IgD-negative memory B cell (primary cell): ENCODE data around the gene ADAMTSL1. TPM values are rescaled to one million over a fixed set of nuclear protein-coding genes. Genes with fewer than 3 reads are reported as not detected.

ENCODE experiments used
- H3K27ac Mint-ChIP-seq, 3 donors: one replicate each; pipeline ENCODE4 v1.8.0; 2020 to 2022; ENCODE audit warnings: mild to moderate bottlenecking in 3 of 3, mixed read lengths in 3 of 3, moderate library complexity in 1 of 3
- H3K27me3 Mint-ChIP-seq: one replicate; pipeline ENCODE4 v1.8.0; 2021; ENCODE audit warnings: mixed read lengths
- H3K36me3 Mint-ChIP-seq: one replicate; pipeline ENCODE4 v1.8.0; 2020; ENCODE audit warnings: mild to moderate bottlenecking, mixed read lengths
- H3K4me1 Mint-ChIP-seq, 3 donors: one replicate each; pipeline ENCODE4 v1.8.0; 2020 to 2022; ENCODE audit warnings: mixed read lengths in 3 of 3, mild to moderate bottlenecking in 1 of 3
- H3K4me3 Mint-ChIP-seq, 4 donors: one replicate each; pipeline ENCODE4 v1.8.0; 2020 to 2022; ENCODE audit warnings: mild to moderate bottlenecking in 4 of 4, mixed read lengths in 4 of 4, moderate library complexity in 3 of 4
- H3K9me3 Mint-ChIP-seq, 3 donors: one replicate each; pipeline ENCODE4 v1.8.0; 2020 to 2021; ENCODE audit warnings: mixed read lengths in 3 of 3, mild to moderate bottlenecking in 1 of 3
- polyA plus RNA-seq: library from polyadenylated mRNA; unstranded; fragments of 300-500 nt; fragmentation: Illumina TruSeq; gene quantifications from one replicate; pipeline ENCODE4 v1.2.3, GENCODE V29; 2021

Gene ADAMTSL1
- polyA plus RNA-seq, 1 donor from 2014 or later: not detected

DNA sequence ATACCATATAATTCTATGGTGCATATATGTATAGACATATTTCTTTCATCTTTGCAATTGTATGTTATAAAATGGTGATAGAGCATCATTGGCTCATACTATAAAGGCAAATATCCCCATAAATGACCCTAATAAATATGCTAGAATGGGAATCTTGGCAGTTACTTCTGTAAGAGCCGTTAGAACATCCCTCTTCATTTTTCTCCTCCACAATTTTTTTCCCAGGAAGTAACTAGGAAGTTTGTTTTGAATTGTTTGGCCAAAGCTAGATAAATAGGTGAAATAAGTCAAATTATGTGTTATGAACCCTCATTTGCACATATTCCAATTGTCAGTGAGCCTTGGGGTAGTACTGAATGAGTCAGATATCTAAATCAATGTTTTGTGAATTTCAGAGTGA lies 209.9 kb downstream of the ADAMTSL1 start:
- Mint-ChIP-seq H3K4me3 (no peak overlapping the region), H3K27ac (no peak overlapping the region), H3K4me1 (no peaks in the 10 kb centered on the region), H3K36me3 (no peaks in the 10 kb centered on the region), H3K9me3 (peaks cover 0 to 1% (median 0%) of the 10 kb centered on the region in 3 donors), H3K27me3 (no peaks in the 10 kb centered on the region)

DNA sequence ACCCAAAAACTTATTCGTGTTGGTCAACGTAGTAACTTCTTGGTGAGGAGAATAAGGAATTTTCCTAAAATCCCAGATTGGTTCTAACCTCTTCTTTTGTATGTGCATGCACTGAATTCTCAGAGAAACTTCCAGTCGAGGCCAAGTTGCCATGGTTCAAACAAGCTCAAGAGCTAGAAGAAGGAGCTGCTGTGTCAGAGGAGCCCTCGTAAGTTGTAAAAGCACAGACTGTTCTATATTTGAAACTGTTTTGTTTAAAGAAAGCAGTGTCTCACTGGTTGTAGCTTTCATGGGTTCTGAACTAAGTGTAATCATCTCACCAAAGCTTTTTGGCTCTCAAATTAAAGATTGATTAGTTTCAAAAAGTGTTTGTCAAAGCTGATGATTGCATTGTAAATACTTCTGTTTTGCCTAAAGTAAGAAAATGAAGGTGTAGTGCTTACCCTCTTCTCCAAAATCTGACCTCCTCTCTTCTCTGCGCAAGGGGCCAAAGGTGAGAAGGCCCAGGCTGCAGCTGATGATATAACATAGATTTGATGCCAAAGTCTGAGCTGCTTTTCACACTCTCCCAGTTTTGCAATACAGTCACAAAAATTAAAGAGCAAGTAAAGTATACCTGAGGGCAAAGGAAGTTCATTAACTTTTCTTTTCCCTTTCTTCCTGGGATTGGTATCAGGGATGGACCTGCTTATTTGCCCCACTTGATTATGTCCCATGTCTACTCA lies 210.8 kb downstream of the ADAMTSL1 start:
- H3K27ac Mint-ChIP-seq: no peak overlapping the region
- no peaks in the 10 kb centered on the region for H3K4me1 Mint-ChIP-seq
- H3K27me3 Mint-ChIP-seq: no peaks in the 10 kb centered on the region
- H3K9me3 Mint-ChIP-seq: peaks cover 0 to 1% (median 0%) of the 10 kb centered on the region in 3 donors
- H3K36me3 Mint-ChIP-seq: no peaks in the 10 kb centered on the region
- H3K4me3 Mint-ChIP-seq: no peak overlapping the region

- Mint-ChIP-seq H3K4me1 (no peaks in the 10 kb centered on the region), H3K4me3 (no peak overlapping the region), H3K27ac (no peak overlapping the region), H3K9me3 (peaks cover 0 to 3% (median 2%) of the 10 kb centered on the region in 3 donors), H3K27me3 (no peaks in the 10 kb centered on the region), H3K36me3 (no peaks in the 10 kb centered on the region)
Measured at GRCh38 chr9:18688581-18689565, 214.9 kb downstream of the ADAMTSL1 start.

- Mint-ChIP-seq H3K27me3 (no peaks in the 10 kb centered on the region), H3K27ac (no peak overlapping the region), H3K4me3 (no peak overlapping the region), H3K9me3 (peaks cover 0 to 3% (median 2%) of the 10 kb centered on the region in 3 donors), H3K36me3 (no peaks in the 10 kb centered on the region), H3K4me1 (no peaks in the 10 kb centered on the region)
Measured at GRCh38 chr9:18689921-18690320, 216.0 kb downstream of the ADAMTSL1 start.

- Mint-ChIP-seq H3K4me3 (no peak overlapping the region), H3K4me1 (no peaks in the 10 kb centered on the region)
Measured at GRCh38 chr9:18692268-18692667, 218.3 kb downstream of the ADAMTSL1 start.

DNA sequence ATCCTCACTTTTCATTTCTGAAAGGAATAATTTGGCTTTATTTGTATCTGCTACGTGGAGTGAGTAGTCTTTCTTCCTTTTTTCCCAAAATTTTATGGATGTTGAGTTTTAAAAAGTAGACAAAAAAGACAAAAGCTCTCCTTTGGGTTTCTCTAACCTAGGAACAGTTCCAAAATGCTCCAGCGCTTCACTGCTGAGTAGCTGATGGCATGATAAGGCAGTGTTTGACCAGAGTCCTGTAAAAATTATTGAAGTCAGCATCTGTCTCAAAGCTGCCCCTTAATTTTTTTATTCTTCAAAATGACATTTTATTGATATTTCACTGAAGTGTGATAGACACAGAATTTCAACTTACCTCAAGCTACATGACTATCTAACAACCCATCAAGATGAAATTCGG lies 219.0 kb downstream of the ADAMTSL1 start:
- peaks cover 3% of the 10 kb centered on the region for H3K27me3 Mint-ChIP-seq
- no peak overlapping the region for H3K27ac Mint-ChIP-seq
- H3K36me3 Mint-ChIP-seq: no peaks in the 10 kb centered on the region
- no peak overlapping the region for H3K4me3 Mint-ChIP-seq
- peaks cover 0 to 18% (median 2%) of the 10 kb centered on the region in 3 donors for H3K9me3 Mint-ChIP-seq
- H3K4me1 Mint-ChIP-seq: no peaks in the 10 kb centered on the region

More at GRCh38 chr9:18692268-18692667, 218.3 kb downstream of the ADAMTSL1 start:
- Mint-ChIP-seq H3K36me3 (no peaks in the 10 kb centered on the region), H3K9me3 (peaks cover 0 to 14% (median 2%) of the 10 kb centered on the region in 3 donors), H3K27ac (no peak overlapping the region), H3K27me3 (peaks cover 3% of the 10 kb centered on the region)

DNA sequence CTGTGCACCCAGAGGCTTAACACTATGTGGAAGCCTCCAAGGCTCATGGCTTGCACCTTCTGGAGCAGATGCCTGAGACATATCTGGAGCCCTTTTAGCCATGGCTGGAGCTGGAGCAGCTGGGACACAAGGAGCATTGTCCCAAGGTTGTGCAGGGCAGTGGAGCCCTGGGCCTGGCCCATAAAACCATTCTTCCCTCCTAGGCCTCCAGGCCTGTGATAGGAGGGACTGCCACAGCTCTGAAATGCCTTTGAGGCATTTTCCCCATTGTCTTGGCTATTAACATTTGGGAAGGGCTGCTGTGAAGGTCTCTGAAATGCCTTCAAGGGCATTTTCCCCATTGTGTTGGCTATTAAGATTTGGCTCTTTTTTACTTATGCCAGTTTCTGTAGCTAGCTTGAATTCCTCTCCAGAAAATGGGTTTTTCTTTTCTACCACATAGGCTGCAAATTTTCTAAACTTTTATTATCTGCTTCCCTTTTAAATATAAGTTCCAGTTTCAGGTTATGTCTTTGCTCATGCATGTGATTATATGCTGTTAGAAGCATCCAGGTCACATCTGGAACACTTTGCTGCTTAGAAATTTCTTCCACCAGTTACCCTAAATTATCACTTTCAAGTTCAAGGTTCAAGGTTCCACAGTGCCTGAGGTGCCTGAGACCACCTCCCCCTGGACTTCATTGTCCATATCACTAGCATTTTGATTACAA lies 221.2 kb downstream of the ADAMTSL1 start:
- Mint-ChIP-seq H3K36me3 (no peaks in the 10 kb centered on the region), H3K27me3 (peaks cover 3% of the 10 kb centered on the region), H3K4me1 (no peaks in the 10 kb centered on the region), H3K9me3 (peaks cover 0 to 21% (median 2%) of the 10 kb centered on the region in 3 donors), H3K4me3 (no peak overlapping the region), H3K27ac (no peak overlapping the region)

- Mint-ChIP-seq H3K9me3 (peaks cover 1 to 24% (median 3%) of the 10 kb centered on the region in 3 donors), H3K36me3 (no peaks in the 10 kb centered on the region), H3K27me3 (peaks cover 3% of the 10 kb centered on the region), H3K4me3 (no peak overlapping the region), H3K27ac (no peak overlapping the region), H3K4me1 (no peaks in the 10 kb centered on the region)
Measured at GRCh38 chr9:18698992-18699391, 225.0 kb downstream of the ADAMTSL1 start.

DNA sequence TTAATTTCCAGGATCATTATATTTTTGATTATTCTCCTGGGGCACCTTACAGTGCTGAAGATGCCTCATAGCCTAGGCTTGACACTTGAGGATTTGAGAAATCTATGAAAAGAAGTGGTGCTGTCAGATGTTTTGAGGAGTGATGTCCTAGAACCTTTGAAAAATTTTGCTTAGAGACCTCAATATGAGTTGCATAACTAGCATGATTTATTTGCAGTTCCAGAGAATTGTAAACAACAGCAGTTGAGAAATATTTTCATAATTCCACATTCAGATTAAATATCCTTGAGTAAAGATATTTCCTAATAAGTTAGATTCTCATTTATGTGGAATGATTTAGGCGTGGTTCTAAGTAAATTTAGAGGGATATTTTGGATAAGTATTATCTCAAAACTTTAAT lies 225.8 kb downstream of the ADAMTSL1 start:
- H3K27ac Mint-ChIP-seq: no peak overlapping the region
- peaks cover 3% of the 10 kb centered on the region for H3K27me3 Mint-ChIP-seq
- no peak overlapping the region for H3K4me3 Mint-ChIP-seq
- H3K36me3 Mint-ChIP-seq: no peaks in the 10 kb centered on the region
- peaks cover 1 to 24% (median 3%) of the 10 kb centered on the region in 3 donors for H3K9me3 Mint-ChIP-seq
- H3K4me1 Mint-ChIP-seq: no peaks in the 10 kb centered on the region

DNA sequence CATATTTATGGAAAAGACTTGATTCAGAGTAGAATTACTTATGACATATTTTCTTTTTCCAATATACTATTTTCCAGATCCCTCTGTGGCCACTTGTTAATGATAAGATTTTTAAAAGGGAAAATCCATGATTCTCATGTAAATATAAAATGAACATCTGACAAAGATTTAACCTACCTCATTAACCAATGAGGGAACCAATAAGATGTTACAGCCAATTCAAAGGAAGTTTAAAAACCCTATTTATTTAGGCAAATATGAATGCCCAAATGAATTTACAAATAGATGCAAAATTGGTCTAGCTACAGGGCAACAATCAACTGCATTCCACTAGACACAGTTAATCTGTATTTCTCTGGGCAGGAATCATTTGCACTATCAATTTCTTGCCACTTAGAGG lies 226.8 kb downstream of the ADAMTSL1 start:
- Mint-ChIP-seq H3K4me1 (no peaks in the 10 kb centered on the region), H3K9me3 (peaks cover 1 to 18% (median 3%) of the 10 kb centered on the region in 3 donors), H3K36me3 (no peaks in the 10 kb centered on the region), H3K4me3 (no peak overlapping the region), H3K27ac (no peak overlapping the region), H3K27me3 (peaks cover 3% of the 10 kb centered on the region)

GRCh38 chr9:18703151-18703900 lies 229.4 kb downstream of the ADAMTSL1 start:
- H3K36me3 Mint-ChIP-seq: no peaks in the 10 kb centered on the region
- H3K4me3 Mint-ChIP-seq: no peak overlapping the region
- H3K27ac Mint-ChIP-seq: no peak overlapping the region
- no peaks in the 10 kb centered on the region for H3K27me3 Mint-ChIP-seq
- H3K9me3 Mint-ChIP-seq: peaks cover 1 to 9% (median 3%) of the 10 kb centered on the region in 3 donors
- H3K4me1 Mint-ChIP-seq: no peaks in the 10 kb centered on the region

DNA sequence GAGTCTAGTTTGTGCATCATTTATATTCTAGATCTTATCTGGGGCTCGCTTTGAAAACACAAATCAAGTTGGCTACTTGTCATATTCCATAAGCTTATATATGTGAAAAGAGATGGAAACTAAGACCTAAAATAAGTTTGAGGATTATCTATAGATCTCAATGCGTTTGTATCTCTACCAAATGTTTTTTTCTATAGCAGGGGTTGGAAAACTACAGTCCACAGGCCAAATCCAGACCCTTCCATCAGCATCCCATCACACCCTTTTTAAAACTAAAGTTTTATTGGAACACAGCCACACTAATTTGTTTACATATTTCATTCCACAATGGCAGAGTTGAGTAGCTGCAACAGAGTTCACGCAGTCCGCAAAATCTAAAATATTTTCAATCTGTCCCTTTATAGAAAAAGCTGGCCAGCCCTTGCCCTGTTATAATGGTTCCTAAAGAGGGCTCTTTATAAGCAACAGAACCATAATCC lies 230.0 kb downstream of the ADAMTSL1 start:
- no peaks in the 10 kb centered on the region for H3K4me1 Mint-ChIP-seq
- H3K36me3 Mint-ChIP-seq: no peaks in the 10 kb centered on the region
- peaks cover 1 to 6% (median 3%) of the 10 kb centered on the region in 3 donors for H3K9me3 Mint-ChIP-seq
- no peak overlapping the region for H3K4me3 Mint-ChIP-seq
- no peak overlapping the region for H3K27ac Mint-ChIP-seq
- no peaks in the 10 kb centered on the region for H3K27me3 Mint-ChIP-seq

GRCh38 chr9:18705796-18706392 lies 231.9 kb downstream of the ADAMTSL1 start:
- Mint-ChIP-seq H3K36me3 (no peaks in the 10 kb centered on the region), H3K4me1 (no peaks in the 10 kb centered on the region), H3K4me3 (no peak overlapping the region), H3K27ac (no peak overlapping the region), H3K27me3 (no peaks in the 10 kb centered on the region), H3K9me3 (peaks cover 1 to 6% (median 3%) of the 10 kb centered on the region in 3 donors)

GRCh38 chr9:18706648-18707047 lies 232.7 kb downstream of the ADAMTSL1 start:
- Mint-ChIP-seq H3K4me3 (no peak overlapping the region), H3K27ac (no peak overlapping the region), H3K27me3 (no peaks in the 10 kb centered on the region), H3K36me3 (no peaks in the 10 kb centered on the region), H3K9me3 (peaks cover 1 to 2% (median 1%) of the 10 kb centered on the region in 3 donors), H3K4me1 (no peaks in the 10 kb centered on the region)
